Activated CD4-positive, CD25-positive, alpha-beta regulatory T cell treated with anti-CD3 and anti-CD28 coated beads, Interleukin-2, amount 50 U/mL, for 24 hours (primary cell): ENCODE measurements around the gene IQCE.
"Not testable (repeated sequence)": the region's sequence is repeated elsewhere in the genome, so short reads cannot be mapped to it uniquely, and the experiment has no call there.

Experiments used
- ATAC-seq, 2 donors: fragments of 150-1000 bp; cut with Tn5 transposase; one replicate each; pipeline ENCODE4 v1.10.0; 2021; ENCODE audit warnings: mild to moderate bottlenecking in 1 of 2, moderate library complexity in 1 of 2

The IQCE gene

GRCh38 chr7:2580636-2581035 is 21.9 kb downstream of the IQCE start:
- ATAC-seq = no peak

- no peak for ATAC-seq
Measured at GRCh38 chr7:2582006-2582735, 23.4 kb downstream of the IQCE start.

- no peak for ATAC-seq
Measured at GRCh38 chr7:2583798-2584580, 25.2 kb downstream of the IQCE start.

GRCh38 chr7:2585446-2585845 is 26.7 kb downstream of the IQCE start:
- ATAC-seq = no peak

GRCh38 chr7:2586326-2587020 is 27.7 kb downstream of the IQCE start:
- ATAC-seq = no peak

GRCh38 chr7:2587134-2587533 is 28.4 kb downstream of the IQCE start:
- ATAC-seq = no peak

- no peak for ATAC-seq
Measured at GRCh38 chr7:2587778-2588177, 29.0 kb downstream of the IQCE start.

GRCh38 chr7:2589341-2589740 is 30.6 kb downstream of the IQCE start:
- no peak for ATAC-seq

- ATAC-seq = not testable (repeated sequence)
Measured at GRCh38 chr7:2589941-2590340, 31.2 kb downstream of the IQCE start.

GRCh38 chr7:2592375-2592865 is 33.6 kb downstream of the IQCE start:
- no peak for ATAC-seq

- ATAC-seq = no peak
Measured at GRCh38 chr7:2593036-2593727, 34.4 kb downstream of the IQCE start.

- ATAC-seq = no peak
Measured at GRCh38 chr7:2594599-2594998, 35.8 kb downstream of the IQCE start.

GRCh38 chr7:2595258-2595860 is 36.6 kb downstream of the IQCE start:
- ATAC-seq = no peak

- ATAC-seq = no peak
Measured at GRCh38 chr7:2596464-2597272, 37.9 kb downstream of the IQCE start.

GRCh38 chr7:2597273-2597640 is 38.5 kb downstream of the IQCE start:
- ATAC-seq = no peak

GRCh38 chr7:2598154-2598823 is 39.5 kb downstream of the IQCE start:
- ATAC-seq = no peak

- ATAC-seq = no peak
Measured at GRCh38 chr7:2601065-2601464, 42.3 kb downstream of the IQCE start.

- no peak for ATAC-seq
Measured at GRCh38 chr7:2601907-2602306, 43.1 kb downstream of the IQCE start.

- no peak for ATAC-seq
Measured at GRCh38 chr7:2602406-2603043, 43.7 kb downstream of the IQCE start.
